COLO829 (cell line): ENCODE measurements around the gene ABHD8.

Source experiments
- DNase-seq: peaks from one replicate; pipeline ENCODE4 v3.0.0; 2012; ENCODE audit warnings: low spot score

Gene ABHD8

GRCh38 chr19:17266026-17266425 is 37.2 kb downstream of the ABHD8 start:
- no peak for DNase-seq

GRCh38 chr19:17264641-17264979 is 38.6 kb downstream of the ABHD8 start, which contains the start of gene USHBP1:
Gene USHBP1 (minus strand): TSS chr19:17264745. CDS start chr19:17264299, 446 bp downstream.
- DNase-seq: no peak

GRCh38 chr19:17263712-17264640 is 39.2 kb downstream of the ABHD8 start:
- no peak for DNase-seq

- DNase-seq: no peak
Measured at GRCh38 chr19:17262557-17262956, 40.7 kb downstream of the ABHD8 start.

- peak; percentile 85 for DNase-seq
Measured at GRCh38 chr19:17260842-17261325, 42.3 kb downstream of the ABHD8 start.

- DNase-seq: no peak
Measured at GRCh38 chr19:17259934-17260333, 43.3 kb downstream of the ABHD8 start.

GRCh38 chr19:17259118-17259780 is 44.0 kb downstream of the ABHD8 start:
- no peak for DNase-seq

GRCh38 chr19:17256130-17256529 is 47.1 kb downstream of the ABHD8 start:
- DNase-seq: no peak

GRCh38 chr19:17255150-17255621 is 48.0 kb downstream of the ABHD8 start:
- DNase-seq: no peak

GRCh38 chr19:17254636-17255035 is 48.6 kb downstream of the ABHD8 start:
- DNase-seq: no peak

- no peak for DNase-seq
Measured at GRCh38 chr19:17249887-17250548, 53.2 kb downstream of the ABHD8 start.

GRCh38 chr19:17248011-17248776 is 55.0 kb downstream of the ABHD8 start:
- DNase-seq: no peak

- no peak for DNase-seq
Measured at GRCh38 chr19:17246681-17247425, 56.4 kb downstream of the ABHD8 start.

- no peak for DNase-seq
Measured at GRCh38 chr19:17245535-17245984, 57.7 kb downstream of the ABHD8 start, which contains the start of gene NR2F6. Gene NR2F6 (minus strand): TSS chr19:17245919. CDS start chr19:17245220, 699 bp downstream.

- DNase-seq: no peak
Measured at GRCh38 chr19:17244618-17245534, 58.3 kb downstream of the ABHD8 start.

GRCh38 chr19:17243830-17244617 is 59.2 kb downstream of the ABHD8 start:
- peak; percentile 51 for DNase-seq

GRCh38 chr19:17243211-17243829 is 59.9 kb downstream of the ABHD8 start:
- no peak for DNase-seq
